ENCODE measurements around the gene ELAVL3.
"Not testable (repeated sequence)": the region's sequence is repeated elsewhere in the genome, so short reads cannot be mapped to it uniquely, and the experiment has no call there.

The ELAVL3 gene

GRCh38 chr19:11458912-11459311 lies 21.9 kb downstream of the ELAVL3 start:
- DNase-seq (ENCODE audit: low spot score): not testable (repeated sequence)

DNA sequence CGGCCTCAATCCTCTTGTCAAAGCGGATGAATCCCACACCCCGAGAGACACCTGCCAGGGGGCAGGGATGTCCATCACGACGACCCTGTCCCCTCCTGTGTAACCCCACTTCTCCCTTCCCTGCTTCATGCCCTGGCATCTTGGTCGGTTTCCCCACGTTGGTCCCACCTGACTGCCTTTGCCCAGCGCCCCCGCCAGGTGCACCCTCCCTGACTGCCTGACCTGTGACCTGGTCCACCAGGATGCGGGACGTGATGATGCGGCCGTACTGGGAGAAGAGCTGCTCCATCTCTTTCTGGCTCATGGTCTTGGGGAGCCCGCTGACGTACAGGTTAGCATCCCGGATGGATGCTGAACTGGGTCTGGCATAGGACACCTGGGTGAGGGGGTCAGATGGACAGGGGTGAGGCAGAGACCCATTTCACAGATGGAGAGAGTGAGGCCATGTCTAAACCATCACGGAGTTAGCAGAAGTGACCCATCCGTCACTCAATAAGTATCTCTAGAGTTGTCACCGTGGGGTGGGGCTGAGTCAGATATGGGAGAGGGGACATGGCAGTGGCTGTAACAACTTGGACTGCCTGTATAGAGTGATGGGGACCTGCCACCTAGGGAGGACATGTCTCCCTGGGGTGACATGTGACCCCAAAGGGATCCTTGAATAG lies 22.5 kb downstream of the ELAVL3 start:
- DNase-seq (ENCODE audit: low spot score): no peak

GRCh38 chr19:11457831-11458230 lies 23.0 kb downstream of the ELAVL3 start:
- DNase-seq (ENCODE audit: low spot score): no peak

- DNase-seq (ENCODE audit: low spot score): peak; percentile 57
Observed at GRCh38 chr19:11457115-11457514, 23.7 kb downstream of the ELAVL3 start.

DNA sequence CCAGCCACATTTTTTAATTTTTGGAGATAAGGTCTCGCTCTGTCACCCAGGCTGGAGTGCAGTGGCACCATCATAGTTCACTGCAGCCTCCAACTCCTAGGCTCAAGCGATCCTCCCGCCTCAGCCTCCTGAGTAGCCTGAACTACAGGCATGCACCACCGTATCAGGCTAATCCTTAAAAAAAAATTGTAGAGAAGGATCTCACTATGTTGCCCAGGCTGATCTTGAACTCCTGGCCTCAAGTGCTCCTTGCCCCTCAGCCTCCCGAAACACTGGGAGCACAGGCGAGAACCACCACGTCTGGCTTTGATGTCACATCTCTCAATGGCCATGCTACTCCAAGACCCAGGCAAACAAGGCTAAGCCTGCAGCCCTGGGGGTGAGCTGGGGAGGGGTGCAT lies 24.2 kb downstream of the ELAVL3 start:
- DNase-seq (ENCODE audit: low spot score): no peak

DNA sequence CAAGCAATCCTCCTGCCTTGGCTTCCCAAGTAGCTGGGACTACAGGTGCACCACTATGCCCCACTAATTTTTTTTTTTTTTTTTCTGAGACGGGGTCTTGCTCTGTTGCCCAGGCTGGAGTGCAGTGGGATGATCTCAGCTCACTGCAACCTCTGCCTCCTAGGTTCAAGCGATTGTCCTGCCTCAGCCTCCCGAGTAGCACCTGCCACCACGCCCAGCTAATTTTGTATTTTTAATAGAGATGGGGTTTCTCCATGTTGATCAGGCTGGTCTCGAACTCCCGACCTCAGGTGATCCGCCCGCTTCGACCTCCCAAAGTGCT lies 25.7 kb downstream of the ELAVL3 start:
- DNase-seq (ENCODE audit: low spot score): not testable (repeated sequence)

GRCh38 chr19:11453468-11454341 lies 27.1 kb downstream of the ELAVL3 start:
- DNase-seq (ENCODE audit: low spot score): no peak

GRCh38 chr19:11452620-11453310 lies 28.1 kb downstream of the ELAVL3 start:
- DNase-seq (ENCODE audit: low spot score): no peak

DNA sequence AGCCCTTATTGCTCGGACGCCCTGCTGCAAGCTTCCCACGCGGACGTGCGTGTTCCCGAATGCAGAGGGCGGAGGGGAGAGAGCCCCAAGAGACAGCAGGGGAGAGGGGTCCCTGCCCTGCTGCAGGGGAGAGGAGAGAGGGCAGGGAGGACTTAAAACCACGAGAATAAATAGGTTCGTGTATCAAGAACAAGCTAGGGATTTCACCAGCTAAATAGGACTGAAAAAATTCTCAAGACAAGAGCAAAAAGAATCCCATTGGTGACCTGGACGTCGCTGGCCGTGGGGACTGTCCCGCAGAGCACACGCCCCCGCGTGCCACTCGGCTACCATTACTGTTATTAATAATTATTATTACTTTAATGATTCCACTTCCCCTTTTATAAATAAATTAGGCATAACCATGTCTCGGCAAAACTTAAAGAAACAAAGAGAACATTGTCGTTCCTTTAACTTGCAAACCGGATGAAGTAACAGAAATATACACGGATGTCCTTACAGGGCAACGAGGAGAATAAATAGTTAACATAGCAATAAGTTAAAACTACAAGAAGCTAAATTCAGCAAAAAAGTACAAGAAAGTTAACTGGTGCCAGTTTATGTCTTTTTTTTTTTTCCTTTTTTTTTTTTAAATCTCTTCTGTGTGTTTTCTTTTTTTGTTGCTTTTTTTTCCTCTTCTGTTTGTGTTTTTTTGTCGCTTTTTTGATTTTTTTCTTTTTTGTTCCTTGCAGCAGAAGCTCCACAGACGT lies 28.8 kb downstream of the ELAVL3 start:
- peak; percentile 6 for DNase-seq (ENCODE audit: low spot score)

DNA sequence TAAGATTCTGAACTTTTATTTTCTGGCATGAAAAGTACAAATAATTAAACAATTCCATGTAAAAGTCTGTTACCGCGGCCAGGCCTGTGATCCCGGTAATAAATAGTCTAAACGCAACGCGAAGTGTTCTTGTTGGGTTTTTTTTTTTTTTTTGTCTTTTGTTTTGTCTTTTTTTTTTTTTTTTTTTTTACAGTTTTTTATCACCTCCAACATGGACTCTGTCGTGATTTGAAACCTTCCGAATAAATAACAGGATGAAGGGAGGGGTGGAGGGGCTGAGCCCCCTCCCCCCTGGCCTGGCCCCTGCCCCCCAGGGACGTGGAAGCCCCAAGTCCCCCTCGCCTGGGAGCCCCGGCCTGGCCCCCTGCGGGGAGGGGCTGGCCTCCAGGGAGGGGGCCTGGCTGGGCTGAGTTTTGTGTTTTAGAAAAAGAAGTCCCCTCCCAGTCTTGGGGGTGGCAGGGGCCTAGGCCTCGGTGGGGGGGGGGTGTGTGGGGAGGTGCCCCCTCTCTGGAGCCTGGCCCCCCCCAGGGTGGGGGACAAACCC lies 29.4 kb downstream of the ELAVL3 start:
- no peak for DNase-seq (ENCODE audit: low spot score)

GRCh38 chr19:11450570-11451326 lies 30.1 kb downstream of the ELAVL3 start:
- no peak for DNase-seq (ENCODE audit: low spot score)

DNA sequence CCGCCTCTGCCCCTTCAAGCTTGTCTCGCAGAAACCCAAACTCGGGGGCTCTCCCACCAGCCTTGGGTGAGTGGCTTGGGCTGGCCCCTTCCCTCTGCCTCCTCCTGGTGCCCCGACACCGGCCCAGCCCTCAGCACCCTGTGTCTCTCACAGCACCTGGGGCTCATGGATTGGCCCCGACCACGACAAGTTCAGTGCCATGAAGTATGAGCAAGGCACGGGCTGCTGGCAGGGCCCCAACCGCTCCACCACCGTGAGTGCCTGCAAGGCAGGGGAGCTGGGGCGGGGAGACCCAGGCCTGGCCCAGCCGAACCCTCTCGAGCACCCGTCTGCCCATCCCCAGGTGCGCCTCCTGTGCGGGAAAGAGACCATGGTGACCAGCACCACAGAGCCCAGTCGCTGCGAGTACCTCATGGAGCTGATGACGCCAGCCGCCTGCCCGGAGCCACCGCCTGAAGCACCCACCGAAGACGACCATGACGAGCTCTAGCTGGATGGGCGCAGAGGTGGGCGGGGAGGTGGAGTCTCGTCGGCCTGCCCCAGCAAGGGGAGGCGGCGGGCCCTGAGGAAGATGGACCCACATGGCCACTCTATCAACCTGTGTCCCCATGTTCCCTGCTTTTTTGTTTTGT lies 31.8 kb downstream of the ELAVL3 start:
- DNase-seq (ENCODE audit: low spot score): no peak

- DNase-seq (ENCODE audit: low spot score): no peak
Observed at GRCh38 chr19:11448410-11448809, 32.4 kb downstream of the ELAVL3 start.

DNA sequence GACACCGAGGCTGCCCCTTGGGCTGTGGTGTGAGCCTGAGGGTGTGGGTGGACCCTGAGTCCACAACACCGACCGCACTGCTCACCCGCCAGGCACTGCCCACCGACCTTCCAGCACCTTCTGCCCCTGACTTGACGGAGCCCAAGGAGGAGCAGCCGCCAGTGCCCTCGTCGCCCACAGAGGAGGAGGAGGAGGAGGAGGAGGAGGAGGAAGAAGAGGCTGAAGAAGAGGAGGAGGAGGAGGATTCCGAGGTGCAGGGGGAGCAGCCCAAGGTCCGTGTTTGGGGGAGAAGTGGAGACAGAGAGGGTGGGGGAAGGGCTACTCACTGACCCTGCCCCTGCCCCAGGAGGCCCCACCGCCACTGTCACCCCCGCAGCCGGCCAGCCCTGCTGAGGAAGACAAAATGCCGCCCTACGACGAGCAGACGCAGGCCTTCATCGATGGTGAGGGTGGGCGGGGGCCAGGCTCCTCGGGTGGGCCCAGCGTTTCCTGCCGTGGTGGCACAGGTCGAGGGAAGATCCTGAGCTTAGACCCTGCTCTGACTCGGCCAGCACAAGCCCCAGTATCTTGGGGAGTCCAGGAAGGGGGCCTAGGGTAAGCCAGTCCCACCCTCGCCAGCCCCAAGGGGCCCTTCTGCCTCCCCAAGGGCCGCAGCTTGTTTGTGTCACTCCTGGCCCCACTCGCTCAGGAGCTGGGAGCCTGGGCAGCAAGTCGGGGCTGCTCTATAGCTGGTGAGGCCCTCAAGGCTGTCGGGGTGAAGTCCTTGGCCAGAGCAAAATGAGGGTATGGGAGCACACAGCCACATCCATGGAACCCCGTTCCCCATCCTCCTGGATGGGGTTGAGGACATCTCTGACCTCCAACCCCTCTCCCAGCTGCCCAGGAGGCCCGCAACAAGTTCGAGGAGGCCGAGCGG lies 33.2 kb downstream of the ELAVL3 start:
- DNase-seq (ENCODE audit: low spot score): no peak

DNA sequence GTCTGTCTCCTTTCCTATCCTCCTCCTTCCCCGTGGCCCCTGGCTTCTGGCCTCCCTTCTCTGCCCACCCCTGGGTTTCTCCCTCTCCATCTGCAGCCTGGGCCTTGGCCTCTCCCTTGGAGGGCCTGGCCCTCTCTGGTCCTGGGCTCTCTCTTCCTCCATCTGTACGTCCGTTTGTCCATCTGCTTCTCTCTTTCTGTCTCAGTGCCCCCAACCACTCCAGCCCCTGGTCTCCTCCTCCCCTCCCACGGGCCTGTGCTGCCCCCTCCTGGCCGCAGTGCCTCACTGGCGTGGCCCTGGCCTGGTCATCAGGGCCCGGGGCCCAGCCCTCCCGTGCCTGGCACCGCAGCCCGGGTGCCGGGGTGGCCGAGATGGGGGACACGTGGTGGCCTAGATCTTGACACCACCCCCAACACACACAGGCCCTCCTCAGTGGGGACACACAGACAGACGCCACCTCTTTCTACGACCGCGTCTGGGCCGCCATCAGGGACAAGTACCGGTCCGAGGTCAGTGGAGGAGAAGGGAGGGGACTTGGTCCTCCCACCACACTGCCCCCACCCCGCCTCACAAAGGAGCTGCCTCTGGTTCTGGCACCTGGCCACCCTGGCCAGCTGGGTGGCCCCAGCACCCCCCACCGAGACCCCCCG lies 34.1 kb downstream of the ELAVL3 start:
- DNase-seq (ENCODE audit: low spot score): peak; percentile 91

DNA sequence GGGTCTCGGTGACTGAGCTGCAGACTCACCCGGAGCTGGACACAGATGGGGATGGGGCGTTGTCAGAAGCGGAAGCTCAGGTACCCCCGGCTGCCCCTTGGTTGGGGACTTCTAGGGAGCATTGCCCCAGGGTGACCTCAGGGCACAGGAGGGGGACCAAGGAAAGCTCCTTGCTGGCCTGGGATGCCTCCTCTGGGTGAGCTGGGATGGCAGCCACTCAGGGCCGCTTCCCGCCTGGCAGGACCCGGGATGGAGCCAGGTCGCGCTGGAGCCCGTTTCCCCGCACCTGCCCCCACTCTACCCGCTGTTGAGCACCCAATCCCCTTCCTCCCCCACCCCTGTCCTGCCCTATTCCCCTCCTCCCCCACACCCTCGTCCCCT lies 34.6 kb downstream of the ELAVL3 start:
- DNase-seq (ENCODE audit: low spot score): no peak

GRCh38 chr19:11445141-11445540 lies 35.7 kb downstream of the ELAVL3 start:
- no peak for DNase-seq (ENCODE audit: low spot score)

DNA sequence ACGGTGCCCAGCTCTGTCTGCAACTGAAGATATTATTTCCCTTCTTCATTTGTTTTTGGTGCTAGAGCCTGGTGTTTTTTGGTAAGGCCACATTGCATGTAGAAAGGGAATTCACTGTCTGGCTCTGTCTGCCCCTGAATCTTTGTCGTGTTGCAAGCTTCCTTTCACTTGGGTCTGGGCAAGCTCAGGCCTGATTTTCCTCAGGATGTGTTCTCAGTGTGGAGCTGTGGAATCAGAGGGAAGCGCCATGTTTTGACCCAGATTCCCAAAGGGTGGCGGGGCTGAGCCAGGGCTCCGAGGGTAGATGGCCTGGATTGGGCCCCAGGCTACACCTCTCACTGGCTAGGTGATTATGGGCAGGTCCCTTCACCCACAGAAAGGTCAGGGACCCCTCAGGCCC lies 36.8 kb downstream of the ELAVL3 start:
- DNase-seq (ENCODE audit: low spot score): no peak

- DNase-seq (ENCODE audit: low spot score): no peak
Observed at GRCh38 chr19:11437955-11438354, 42.9 kb downstream of the ELAVL3 start.
